Measurements from ENCODE around the gene PEG3.

GRCh38 chr19:56884441-56884840 is 43.9 kb upstream of the PEG3 start:
- TF ChIP-seq CTCF (conservative IDR thresholded peaks at IDR 0.05 in 1 of 2, IDR thresholded peaks at IDR 0.05 in 1 of 2; ENCODE audit: extremely low read depth in 1 of 2, insufficient read depth in 1 of 2, low read depth in 1 of 2, low read length in 2 of 2) = no peak
- TF ChIP-seq EZH2 (IDR thresholded peaks at IDR 0.05; ENCODE audit: borderline replicate concordance, low read length) = no peak
